ENCODE measurements around the gene GLDC.

DNA sequence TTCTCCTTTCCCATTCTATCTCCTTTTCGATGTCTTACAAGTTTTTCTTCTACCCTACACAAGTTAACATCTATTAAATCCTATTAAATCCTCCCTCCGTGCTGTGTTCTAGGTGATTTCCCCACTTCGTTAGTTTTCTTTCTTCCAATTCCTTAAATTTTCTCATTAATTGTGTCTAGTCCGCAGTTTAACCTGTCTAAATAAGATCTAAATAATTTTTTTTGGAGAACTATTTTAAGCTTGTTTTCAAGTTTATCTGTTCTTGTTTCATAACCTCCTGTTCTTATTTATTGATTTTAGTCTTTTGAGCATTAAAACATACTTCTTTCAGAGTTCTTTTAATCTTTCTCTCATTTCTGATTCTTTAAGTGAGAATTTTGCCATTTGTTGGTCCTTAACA, 123.3 kb downstream of the GLDC start:
- no peak for TF ChIP-seq CTCF (conservative IDR thresholded peaks at IDR 0.05)
- no peak for TF ChIP-seq ZFX (IDR thresholded peaks at IDR 0.05)
